HG03108 (cell line): Measurements from ENCODE around the gene ACSS2.

Experiments used
- ATAC-seq: cut with Tn5 transposase; IDR thresholded peaks from one replicate; pipeline ENCODE4 v1.9.1; 2021; ENCODE audit warnings: moderate library complexity; ENCODE audit not compliant: unreplicated experiment

Gene ACSS2

DNA sequence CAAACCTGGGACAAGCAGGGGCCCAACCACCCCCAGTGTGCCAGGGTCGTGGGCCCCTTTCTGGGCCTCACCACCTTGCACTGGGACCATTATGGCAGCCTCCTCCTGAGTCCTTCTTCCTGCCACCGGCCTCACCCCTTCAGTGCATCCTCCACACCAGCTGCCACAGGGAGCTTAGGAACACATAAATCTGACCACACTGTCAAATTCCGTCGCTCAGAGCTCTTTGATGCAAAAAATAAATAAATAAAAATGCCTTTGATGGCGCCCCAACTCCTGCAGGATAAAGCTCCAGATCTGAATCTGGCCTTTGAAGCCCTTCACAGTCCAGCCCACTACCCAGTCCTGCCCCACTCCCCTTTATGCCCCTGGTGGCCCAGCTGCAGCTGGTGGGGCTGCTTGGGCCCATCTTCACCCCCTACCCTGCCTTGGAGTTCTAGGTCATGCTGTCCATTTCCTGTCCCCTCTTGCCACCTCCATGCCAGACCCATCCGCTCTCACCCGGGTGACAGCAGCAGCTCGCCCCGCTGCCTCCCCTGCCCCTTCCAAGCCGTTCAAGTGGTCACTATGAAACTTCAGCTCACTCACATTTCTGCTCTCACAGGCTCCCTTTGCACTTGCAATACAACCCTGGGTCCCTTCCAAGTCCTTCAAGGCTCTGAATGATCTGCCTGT is 95.3 kb downstream of the ACSS2 start:
- ATAC-seq: no peak

- no peak for ATAC-seq
Measured at GRCh38 chr20:34974246-34974645, 97.8 kb downstream of the ACSS2 start.

GRCh38 chr20:34976286-34976685 is 99.9 kb downstream of the ACSS2 start:
- ATAC-seq: no peak
